MG63 (cell line): ENCODE results near the gene CBLN3. TPM values are rescaled to one million over a fixed set of nuclear protein-coding genes. Genes with fewer than 3 reads are reported as not detected.

Experiments used
- DNase-seq: peaks from one replicate; pipeline ENCODE4 v3.0.0-alpha.2; 2020
- H3K27me3 ChIP-seq: fragments of 250-450 bp; sonication (Bioruptor Pico); 2 replicates; pipeline ENCODE4 v1.5.1; 2020; ENCODE audit warnings: mild to moderate bottlenecking, moderate library complexity
- H3K36me3 ChIP-seq: fragments of 250-450 bp; sonication (Bioruptor Pico); 2 replicates; pipeline ENCODE4 v1.5.1; 2020; ENCODE audit warnings: mild to moderate bottlenecking, moderate library complexity
- H3K4me3 ChIP-seq: fragments of 250-450 bp; sonication (Bioruptor Pico); 2 replicates; pipeline ENCODE4 v1.5.1; 2020; ENCODE audit warnings: mild to moderate bottlenecking, moderate library complexity
- H3K9me3 ChIP-seq: fragments of 250-450 bp; sonication (Bioruptor Pico); 2 replicates; pipeline ENCODE4 v1.5.1; 2020; ENCODE audit warnings: mild to moderate bottlenecking, moderate library complexity
- total RNA-seq: library from RNA; depleted of rRNA; stranded (reverse); fragments of >200 nt; shearing (Covaris generic); gene quantifications from 2 replicates; pipeline ENCODE4 v1.2.3, GENCODE V29; 2014; ENCODE audit warnings: low replicate concordance

CBLN3 gene
- total RNA-seq, 1 experiment from 2014 or later, result 2.0 TPM

DNA sequence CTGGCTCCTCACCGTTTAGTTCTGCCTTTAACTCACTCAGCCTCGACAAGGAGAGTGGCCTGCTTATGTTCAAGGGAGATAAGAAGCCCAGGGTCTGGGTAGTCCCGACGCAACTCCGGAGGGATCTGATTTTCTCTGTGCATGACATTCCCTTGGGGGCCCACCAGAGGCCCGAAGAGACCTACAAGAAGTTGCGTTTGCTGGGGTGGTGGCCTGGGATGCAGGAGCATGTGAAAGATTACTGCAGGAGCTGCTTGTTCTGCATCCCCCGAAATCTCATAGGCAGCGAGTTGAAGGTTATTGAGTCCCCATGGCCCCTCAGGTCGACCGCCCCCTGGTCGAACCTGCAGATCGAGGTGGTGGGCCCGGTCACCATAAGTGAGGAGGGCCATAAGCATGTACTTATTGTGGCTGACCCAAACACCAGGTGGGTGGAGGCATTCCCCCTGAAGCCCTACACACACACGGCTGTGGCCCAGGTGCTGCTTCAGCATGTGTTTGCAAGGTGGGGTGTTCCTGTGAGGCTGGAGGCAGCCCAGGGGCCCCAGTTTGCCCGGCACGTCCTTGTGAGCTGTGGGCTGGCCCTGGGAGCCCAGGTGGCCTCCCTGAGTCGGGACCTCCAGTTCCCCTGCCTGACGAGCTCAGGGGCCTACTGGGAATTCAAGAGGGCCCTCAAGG, 13.1 kb downstream of the CBLN3 start:
- no peaks in the 10 kb centered on the region for H3K9me3 ChIP-seq
- H3K36me3 ChIP-seq, result no peaks in the 10 kb centered on the region
- H3K27me3 ChIP-seq, result no peaks in the 10 kb centered on the region
- DNase-seq, result no peak
- no peak overlapping the region for H3K4me3 ChIP-seq

DNA sequence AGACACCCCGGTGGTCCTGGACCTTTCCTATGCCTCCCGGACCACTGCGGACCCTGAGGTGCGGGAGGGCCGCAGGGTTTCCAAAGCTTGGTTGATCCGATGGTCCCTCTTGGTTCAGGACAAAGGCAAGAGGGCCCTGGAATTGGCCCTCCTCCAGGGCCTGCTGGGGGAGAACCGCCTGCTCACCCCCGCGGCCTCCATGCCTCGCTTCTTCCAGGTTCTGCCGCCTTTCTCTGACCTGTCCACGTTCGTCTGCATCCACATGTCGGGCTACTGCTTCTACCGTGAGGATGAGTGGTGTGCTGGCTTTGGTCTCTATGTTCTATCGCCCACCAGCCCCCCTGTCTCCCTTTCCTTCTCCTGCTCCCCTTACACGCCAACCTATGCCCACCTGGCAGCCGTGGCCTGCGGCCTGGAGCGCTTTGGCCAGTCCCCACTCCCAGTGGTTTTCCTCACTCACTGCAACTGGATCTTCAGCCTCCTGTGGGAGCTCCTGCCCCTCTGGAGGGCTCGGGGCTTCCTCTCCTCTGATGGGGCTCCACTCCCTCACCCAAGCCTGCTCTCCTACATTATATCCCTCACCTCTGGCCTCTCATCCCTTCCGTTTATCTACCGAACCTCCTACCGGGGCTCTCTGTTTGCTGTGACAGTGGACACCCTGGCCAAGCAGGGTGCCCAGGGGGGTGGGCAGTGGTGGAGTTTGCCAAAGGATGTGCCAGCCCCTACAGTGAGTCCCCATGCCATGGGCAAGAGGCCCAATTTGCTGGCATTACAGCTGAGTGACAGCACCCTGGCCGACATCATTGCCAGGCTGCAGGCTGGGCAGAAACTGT, 13.8 kb downstream of the CBLN3 start:
- Histone ChIP-seq H3K36me3 (no peaks in the 10 kb centered on the region), H3K4me3 (no peak overlapping the region), H3K9me3 (no peaks in the 10 kb centered on the region), H3K27me3 (no peaks in the 10 kb centered on the region)
- no peak for DNase-seq

DNA sequence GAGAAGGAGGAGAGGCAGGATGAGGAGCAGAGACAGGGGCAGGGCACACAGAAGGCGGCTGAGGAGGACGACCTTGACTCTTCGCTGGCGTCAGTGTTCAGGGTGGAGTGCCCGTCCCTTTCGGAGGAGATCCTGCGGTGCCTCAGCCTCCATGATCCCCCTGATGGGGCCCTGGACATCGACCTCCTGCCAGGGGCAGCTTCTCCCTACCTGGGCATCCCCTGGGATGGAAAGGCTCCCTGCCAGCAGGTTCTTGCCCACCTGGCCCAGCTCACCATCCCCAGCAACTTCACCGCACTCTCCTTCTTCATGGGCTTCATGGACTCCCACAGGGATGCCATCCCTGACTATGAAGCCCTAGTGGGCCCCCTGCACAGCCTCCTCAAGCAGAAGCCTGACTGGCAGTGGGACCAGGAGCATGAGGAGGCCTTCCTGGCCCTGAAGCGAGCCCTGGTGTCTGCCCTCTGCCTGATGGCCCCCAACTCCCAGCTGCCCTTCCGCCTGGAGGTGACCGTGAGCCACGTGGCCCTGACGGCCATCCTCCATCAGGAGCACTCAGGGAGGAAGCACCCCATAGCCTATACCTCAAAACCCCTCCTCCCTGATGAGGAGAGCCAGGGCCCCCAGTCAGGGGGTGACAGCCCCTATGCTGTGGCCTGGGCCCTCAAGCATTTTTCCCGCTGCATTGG, 14.6 kb downstream of the CBLN3 start:
- H3K9me3 ChIP-seq, result no peaks in the 10 kb centered on the region
- no peak for DNase-seq
- no peaks in the 10 kb centered on the region for H3K36me3 ChIP-seq
- H3K27me3 ChIP-seq, result no peaks in the 10 kb centered on the region
- H3K4me3 ChIP-seq, result no peak overlapping the region

- Histone ChIP-seq H3K36me3 (no peaks in the 10 kb centered on the region), H3K27me3 (no peaks in the 10 kb centered on the region), H3K9me3 (no peaks in the 10 kb centered on the region), H3K4me3 (no peak overlapping the region)
- no peak for DNase-seq
Observed at GRCh38 chr14:24414077-24414476, 15.4 kb downstream of the CBLN3 start.

GRCh38 chr14:24411443-24412389, 17.8 kb downstream of the CBLN3 start:
- H3K27me3 ChIP-seq, result no peaks in the 10 kb centered on the region
- no peaks in the 10 kb centered on the region for H3K36me3 ChIP-seq
- no peak for DNase-seq
- H3K4me3 ChIP-seq, result no peak overlapping the region
- H3K9me3 ChIP-seq, result no peaks in the 10 kb centered on the region

GRCh38 chr14:24409956-24410355, 19.5 kb downstream of the CBLN3 start:
- Histone ChIP-seq H3K9me3 (no peaks in the 10 kb centered on the region), H3K27me3 (no peaks in the 10 kb centered on the region), H3K4me3 (no peak overlapping the region), H3K36me3 (no peaks in the 10 kb centered on the region)
- no peak for DNase-seq

GRCh38 chr14:24409192-24409591, 20.3 kb downstream of the CBLN3 start:
- H3K36me3 ChIP-seq, result no peaks in the 10 kb centered on the region
- H3K9me3 ChIP-seq, result no peaks in the 10 kb centered on the region
- H3K27me3 ChIP-seq, result no peaks in the 10 kb centered on the region
- H3K4me3 ChIP-seq, result no peak overlapping the region
- no peak for DNase-seq

DNA sequence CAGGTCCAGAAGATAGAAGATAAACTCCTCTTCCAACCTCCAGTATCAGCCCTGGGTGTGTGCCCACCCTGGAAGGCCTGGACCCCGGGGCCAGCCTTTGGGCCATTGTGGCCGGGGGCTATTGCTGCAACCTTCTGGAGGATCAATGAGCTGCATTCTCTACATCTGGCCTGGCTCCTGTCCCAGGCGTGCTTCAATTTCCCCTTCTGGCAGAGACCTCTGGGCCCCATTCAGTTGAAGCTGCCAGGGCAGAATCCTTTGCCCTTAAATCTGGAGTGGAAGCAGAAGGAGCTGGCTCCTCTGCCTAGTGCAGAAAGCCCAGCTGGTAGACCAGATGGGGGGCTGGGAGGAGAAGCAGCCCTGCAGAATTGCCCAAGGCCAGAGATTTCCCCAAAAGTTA, 20.7 kb downstream of the CBLN3 start:
- no peaks in the 10 kb centered on the region for H3K36me3 ChIP-seq
- no peaks in the 10 kb centered on the region for H3K27me3 ChIP-seq
- DNase-seq, result peak; percentile 42
- no peaks in the 10 kb centered on the region for H3K9me3 ChIP-seq
- no peak overlapping the region for H3K4me3 ChIP-seq

DNA sequence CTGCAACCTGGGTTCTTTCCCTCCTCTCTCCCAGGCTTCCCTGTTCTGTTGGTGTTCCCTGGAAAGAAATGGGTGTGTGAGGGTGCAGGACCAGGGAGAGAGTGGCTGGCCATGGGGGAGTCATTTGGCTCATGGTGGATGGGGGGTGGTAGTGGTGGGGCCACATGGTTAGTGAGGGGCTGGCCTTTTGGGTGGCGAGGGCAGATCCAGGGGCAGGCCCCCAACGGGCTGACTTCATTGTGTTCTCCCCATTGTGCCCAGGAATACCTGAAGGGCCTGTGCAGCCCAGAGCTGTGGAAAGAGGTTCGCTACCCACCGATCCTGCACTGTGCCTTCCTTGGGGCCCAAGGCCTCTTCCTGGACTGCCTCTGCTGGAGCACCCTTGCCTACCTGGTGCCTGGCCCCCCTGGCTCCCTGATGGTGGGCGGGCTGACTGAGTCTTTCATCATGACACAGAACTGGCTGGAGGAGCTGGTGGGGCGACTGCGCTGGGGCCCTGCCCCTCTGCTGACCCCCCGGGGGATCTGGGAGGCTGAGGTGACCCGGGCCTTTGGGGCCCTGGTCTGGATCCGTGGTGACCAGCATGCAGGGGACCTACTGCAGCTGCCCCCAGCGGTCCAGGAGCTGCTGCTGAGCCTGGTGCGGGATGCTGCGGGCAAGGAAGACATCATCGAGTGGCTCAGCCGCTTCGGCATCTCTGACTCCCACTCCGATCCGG, 21.7 kb downstream of the CBLN3 start:
- H3K4me3 ChIP-seq, result no peak overlapping the region
- no peaks in the 10 kb centered on the region for H3K9me3 ChIP-seq
- H3K36me3 ChIP-seq, result no peaks in the 10 kb centered on the region
- no peak for DNase-seq
- no peaks in the 10 kb centered on the region for H3K27me3 ChIP-seq

DNA sequence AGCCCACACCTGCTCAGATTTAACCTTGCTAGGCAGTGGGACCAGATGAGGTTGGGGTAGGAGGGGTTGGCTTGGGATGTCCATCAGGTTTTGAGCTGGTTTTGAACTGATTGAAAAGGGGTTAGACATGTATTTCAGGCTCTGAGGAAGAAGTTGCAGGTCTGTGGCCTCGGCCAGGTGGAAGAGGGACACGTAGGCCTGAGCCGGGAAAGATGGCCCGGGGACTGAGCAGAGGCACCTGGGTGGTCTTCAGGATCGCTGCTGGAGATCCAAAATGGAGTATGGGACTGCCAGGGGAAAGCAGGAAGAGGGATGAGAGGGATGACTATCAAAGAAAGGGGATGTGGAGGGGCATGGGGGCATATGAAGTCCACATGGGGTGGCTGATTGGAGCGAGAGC, 23.1 kb downstream of the CBLN3 start:
- DNase-seq, result no peak
- Histone ChIP-seq H3K9me3 (no peaks in the 10 kb centered on the region), H3K4me3 (no peak overlapping the region), H3K36me3 (no peaks in the 10 kb centered on the region), H3K27me3 (no peaks in the 10 kb centered on the region)

DNA sequence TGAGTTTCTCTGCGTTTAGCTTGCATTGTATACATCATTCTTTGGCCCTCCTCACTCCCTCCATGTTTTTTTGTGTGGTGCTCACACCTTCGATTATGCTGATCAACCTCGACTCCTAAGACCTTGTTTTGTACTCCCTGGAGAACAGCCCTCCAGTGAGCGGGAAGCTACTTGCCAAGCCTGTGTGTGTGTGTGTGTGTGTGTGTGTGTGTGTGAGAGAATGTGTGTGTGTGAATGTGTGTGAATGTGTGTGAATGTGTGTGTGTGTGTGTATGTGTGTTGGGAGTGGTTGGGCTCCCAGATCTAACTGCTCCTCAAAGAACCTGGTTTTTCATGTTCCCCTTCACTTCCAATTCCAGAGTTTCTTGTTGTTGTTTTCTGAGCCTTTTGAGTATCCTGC, 24.7 kb downstream of the CBLN3 start:
- Histone ChIP-seq H3K4me3 (no peak overlapping the region), H3K9me3 (no peaks in the 10 kb centered on the region), H3K36me3 (no peaks in the 10 kb centered on the region), H3K27me3 (no peaks in the 10 kb centered on the region)
- no peak for DNase-seq

- H3K9me3 ChIP-seq, result no peaks in the 10 kb centered on the region
- DNase-seq, result no peak
- no peaks in the 10 kb centered on the region for H3K27me3 ChIP-seq
- no peak overlapping the region for H3K4me3 ChIP-seq
- no peaks in the 10 kb centered on the region for H3K36me3 ChIP-seq
Observed at GRCh38 chr14:24403294-24403998, 26.0 kb downstream of the CBLN3 start.

GRCh38 chr14:24401810-24402702, 27.4 kb downstream of the CBLN3 start:
- H3K9me3 ChIP-seq, result no peaks in the 10 kb centered on the region
- H3K4me3 ChIP-seq, result no peak overlapping the region
- H3K36me3 ChIP-seq, result no peaks in the 10 kb centered on the region
- DNase-seq, result no peak
- H3K27me3 ChIP-seq, result no peaks in the 10 kb centered on the region

- Histone ChIP-seq H3K27me3 (no peaks in the 10 kb centered on the region), H3K4me3 (no peak overlapping the region)
- DNase-seq, result no peak
Observed at GRCh38 chr14:24399999-24400718, 29.3 kb downstream of the CBLN3 start.

More at GRCh38 chr14:24399999-24400718, 29.3 kb downstream of the CBLN3 start:
- Histone ChIP-seq H3K9me3 (no peaks in the 10 kb centered on the region), H3K36me3 (no peaks in the 10 kb centered on the region)
